GM23338 (cell line): ENCODE results near the gene YJEFN3.

Source experiments
- CREB1 ChIP-seq: fragments of 250-450 bp; sonication (Bioruptor Pico); IDR thresholded peaks from 2 replicates; pipeline ENCODE4 v1.5.0; 2020; ENCODE audit warnings: low read depth, mild to moderate bottlenecking, moderate library complexity
- EZH2 ChIP-seq: fragments of 200-600 bp; sonication (generic); IDR thresholded peaks from one replicate; pipeline ENCODE4 v1.8.0; 2017; ENCODE audit warnings: antibody characterized with exemption, mild to moderate bottlenecking, low read depth; ENCODE audit not compliant: unreplicated experiment
- EZH2phosphoT487 ChIP-seq: fragments of 200-600 bp; sonication (generic); IDR thresholded peaks from one replicate; pipeline ENCODE4 v1.8.1; 2018; ENCODE audit warnings: antibody characterized with exemption; ENCODE audit not compliant: unreplicated experiment
- NANOG ChIP-seq: IDR thresholded peaks from 2 replicates; pipeline ENCODE4 v1.6.1; 2016; ENCODE audit warnings: antibody characterized with exemption, borderline replicate concordance
- POLR2AphosphoS5 ChIP-seq: IDR thresholded peaks from 2 replicates; pipeline ENCODE4 v1.6.1; 2016; ENCODE audit warnings: antibody characterized with exemption, low read depth
- ZNF114 ChIP-seq: fragments of 250-450 bp; sonication (Bioruptor Pico); IDR thresholded peaks from 2 replicates; pipeline ENCODE4 v1.5.0; 2020; ENCODE audit warnings: mild to moderate bottlenecking, moderate library complexity
- TF ChIP-seq, protein P1 (sequence below), 2 experiments: fragments of 200-600 bp in 1 of 2; sonication (generic) in 1 of 2; conservative IDR thresholded peaks; 2 replicates each; pipeline versions ENCODE4 v1.5.1 to v1.6.1; 2016 to 2017; ENCODE audit warnings: antibody characterized with exemption in 2 of 2, low read depth in 2 of 2, mild to moderate bottlenecking in 2 of 2, moderate library complexity in 1 of 2

DNA sequence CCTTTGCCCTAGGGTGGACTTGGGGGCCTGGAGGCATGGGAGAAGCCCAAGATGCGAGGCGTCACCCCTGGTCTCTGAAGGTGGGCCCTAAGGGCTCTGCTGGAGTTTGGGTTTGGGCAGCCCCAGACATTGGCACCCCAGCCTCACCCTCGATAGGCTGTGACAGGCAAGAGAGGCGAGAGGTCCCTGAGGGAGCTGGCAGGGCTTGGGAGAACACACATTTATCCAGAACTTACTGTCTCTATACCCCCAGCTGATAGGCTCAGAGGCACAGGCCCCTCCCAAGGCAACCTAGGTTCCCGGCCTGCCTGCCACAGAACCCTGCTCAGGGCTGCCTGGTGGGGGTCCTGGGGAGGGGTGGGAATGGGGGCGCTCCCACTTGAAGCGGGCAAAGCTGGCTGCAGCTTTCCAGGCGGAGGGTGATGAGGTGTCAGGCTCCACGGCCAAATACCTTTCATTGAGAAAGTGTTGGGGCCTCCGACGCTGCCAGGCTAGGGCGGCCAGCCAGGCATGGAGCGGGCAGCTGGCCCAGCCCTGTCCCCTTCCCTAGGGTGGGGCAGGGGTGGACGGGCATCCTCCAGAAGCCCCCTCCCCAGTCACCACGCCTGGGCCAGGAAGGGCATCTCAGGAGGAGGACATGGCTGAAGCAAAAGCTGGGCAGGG lies 19.1 kb downstream of the YJEFN3 start:
- TF ChIP-seq, protein P1, sequence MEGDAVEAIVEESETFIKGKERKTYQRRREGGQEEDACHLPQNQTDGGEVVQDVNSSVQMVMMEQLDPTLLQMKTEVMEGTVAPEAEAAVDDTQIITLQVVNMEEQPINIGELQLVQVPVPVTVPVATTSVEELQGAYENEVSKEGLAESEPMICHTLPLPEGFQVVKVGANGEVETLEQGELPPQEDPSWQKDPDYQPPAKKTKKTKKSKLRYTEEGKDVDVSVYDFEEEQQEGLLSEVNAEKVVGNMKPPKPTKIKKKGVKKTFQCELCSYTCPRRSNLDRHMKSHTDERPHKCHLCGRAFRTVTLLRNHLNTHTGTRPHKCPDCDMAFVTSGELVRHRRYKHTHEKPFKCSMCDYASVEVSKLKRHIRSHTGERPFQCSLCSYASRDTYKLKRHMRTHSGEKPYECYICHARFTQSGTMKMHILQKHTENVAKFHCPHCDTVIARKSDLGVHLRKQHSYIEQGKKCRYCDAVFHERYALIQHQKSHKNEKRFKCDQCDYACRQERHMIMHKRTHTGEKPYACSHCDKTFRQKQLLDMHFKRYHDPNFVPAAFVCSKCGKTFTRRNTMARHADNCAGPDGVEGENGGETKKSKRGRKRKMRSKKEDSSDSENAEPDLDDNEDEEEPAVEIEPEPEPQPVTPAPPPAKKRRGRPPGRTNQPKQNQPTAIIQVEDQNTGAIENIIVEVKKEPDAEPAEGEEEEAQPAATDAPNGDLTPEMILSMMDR (conservative IDR thresholded peaks at IDR 0.05; ENCODE audit: low read depth in 2 of 2) = no peak
- no peak for TF ChIP-seq POLR2AphosphoS5
- TF ChIP-seq EZH2 = no peak
- TF ChIP-seq EZH2phosphoT487 = no peak
- no peak for TF ChIP-seq CREB1 (CRISPR knock-in tag)
- TF ChIP-seq NANOG = no peak
- TF ChIP-seq ZNF114 = no peak
